NCI-H524 (cell line): Measurements from ENCODE around the gene GOLM1.
A peak's percentile ranks its signal among the peaks of the same experiment; 100 is the strongest.

Experiments used
- DNase-seq, 2 experiments: peaks; one replicate each; lab custom pipeline; 2025; lab: John Stamatoyannopoulos, UW

The GOLM1 gene

DNA sequence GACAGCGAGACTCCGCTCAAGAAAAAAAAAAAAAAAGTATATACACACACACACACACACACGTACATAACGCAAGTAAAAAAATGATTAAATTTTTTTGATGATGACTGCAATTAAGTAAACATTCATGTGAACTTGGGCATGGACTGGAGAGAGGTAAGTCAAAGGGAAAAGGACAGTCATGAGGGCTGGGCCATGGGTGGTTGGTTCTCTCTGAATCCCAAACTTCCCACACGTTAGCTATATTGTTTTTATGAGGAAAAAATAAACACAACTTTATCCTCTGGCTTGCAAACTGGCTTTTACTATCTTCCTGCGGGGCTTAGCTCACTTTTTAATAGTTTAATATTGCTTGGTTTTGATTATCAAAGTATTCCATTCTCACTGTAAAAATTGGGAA lies 53.7 kb downstream of the GOLM1 start:
- no peak for DNase-seq

DNA sequence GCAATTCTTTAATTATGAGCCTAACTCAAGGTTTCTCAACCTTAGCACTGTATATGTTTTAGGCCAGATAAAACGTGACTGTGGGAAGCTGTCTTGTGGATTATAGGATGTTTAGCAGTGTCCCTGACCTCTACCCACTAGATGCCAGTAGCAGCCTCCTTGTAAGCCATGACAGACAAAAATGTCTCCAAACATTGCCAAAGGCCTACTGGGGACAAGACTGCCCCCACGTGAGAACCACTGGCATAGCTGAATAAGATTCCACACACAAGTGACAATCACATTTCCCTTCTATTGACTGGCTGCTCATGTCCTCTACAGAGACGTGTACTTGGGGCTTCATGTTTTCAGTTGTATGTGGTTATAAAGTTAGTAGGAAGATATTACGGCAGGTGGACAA lies 55.4 kb downstream of the GOLM1 start:
- DNase-seq: peak in 1 of 2 experiments; percentile 18

- no peak for DNase-seq
These were observed 55.8 kb downstream of the GOLM1 start for GRCh38 chr9:86043586-86043985.

- DNase-seq: no peak
These were observed 57.0 kb downstream of the GOLM1 start for GRCh38 chr9:86042199-86042978.

DNA sequence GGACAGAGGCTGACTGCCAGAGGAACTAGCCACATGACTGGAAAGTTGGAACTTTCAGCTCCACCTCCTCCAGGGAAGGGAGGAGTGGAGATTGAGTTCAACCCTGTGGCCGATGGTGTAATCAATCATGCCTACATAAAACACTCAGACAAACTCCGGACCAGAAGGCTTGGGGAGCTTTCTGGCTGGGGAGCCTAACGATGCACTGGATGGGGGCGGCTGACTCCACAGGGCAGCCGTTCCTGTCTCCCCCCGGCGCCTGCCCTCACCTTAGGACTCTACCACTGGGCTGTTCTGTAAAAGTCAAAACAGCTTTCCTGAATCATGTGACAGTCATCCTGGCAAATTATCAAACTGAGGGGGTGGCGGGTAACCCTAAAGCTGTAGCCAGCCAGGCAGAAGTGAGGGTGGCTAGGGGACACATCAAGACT lies 58.0 kb downstream of the GOLM1 start:
- DNase-seq: no peak

- DNase-seq: no peak
These were observed 58.5 kb downstream of the GOLM1 start for GRCh38 chr9:86040861-86041155.

DNA sequence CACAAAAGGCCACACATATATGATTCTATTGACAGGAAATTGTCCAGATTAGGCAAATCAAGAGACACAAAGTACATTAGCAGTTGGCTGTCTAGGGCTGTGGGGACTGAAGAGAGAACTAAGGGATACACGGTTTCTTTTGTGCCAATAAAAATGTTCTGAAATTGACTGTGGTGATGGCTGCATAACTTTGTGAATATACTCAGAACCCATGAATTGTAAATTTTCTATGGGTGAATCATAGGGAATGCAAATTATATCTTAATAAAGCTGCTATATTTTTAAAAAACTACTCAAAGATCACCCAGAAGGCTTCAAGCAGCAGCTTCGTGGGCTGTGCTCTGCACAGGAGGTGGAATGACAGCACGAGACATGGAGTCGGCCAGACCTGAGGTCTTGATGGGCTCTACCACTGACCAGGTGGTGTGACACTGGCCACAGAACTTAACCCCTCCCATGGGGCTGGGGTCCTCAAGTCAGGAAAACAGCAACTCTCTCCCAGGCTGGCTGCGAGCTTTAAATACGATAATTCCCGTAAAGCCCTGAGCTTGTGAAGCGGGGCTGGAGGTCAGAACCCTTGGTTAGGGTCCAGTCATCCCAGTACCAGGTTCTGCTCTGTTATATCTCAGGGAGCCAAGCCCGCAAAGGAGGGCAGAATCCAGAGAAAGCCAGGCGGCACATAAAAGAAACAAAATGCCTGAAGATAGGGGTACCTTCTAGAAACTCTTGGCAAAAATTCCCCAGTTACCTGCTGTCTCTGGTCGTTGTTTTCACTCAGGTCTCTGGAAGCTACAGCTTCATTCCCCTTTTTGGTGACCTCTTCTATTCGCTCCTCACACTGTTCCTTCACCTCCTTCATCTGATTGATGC lies 59.1 kb downstream of the GOLM1 start:
- DNase-seq: no peak

- no peak for DNase-seq
These were observed 62.8 kb downstream of the GOLM1 start for GRCh38 chr9:86036555-86036954.

- DNase-seq: no peak
These were observed 63.4 kb downstream of the GOLM1 start for GRCh38 chr9:86035827-86036440.

DNA sequence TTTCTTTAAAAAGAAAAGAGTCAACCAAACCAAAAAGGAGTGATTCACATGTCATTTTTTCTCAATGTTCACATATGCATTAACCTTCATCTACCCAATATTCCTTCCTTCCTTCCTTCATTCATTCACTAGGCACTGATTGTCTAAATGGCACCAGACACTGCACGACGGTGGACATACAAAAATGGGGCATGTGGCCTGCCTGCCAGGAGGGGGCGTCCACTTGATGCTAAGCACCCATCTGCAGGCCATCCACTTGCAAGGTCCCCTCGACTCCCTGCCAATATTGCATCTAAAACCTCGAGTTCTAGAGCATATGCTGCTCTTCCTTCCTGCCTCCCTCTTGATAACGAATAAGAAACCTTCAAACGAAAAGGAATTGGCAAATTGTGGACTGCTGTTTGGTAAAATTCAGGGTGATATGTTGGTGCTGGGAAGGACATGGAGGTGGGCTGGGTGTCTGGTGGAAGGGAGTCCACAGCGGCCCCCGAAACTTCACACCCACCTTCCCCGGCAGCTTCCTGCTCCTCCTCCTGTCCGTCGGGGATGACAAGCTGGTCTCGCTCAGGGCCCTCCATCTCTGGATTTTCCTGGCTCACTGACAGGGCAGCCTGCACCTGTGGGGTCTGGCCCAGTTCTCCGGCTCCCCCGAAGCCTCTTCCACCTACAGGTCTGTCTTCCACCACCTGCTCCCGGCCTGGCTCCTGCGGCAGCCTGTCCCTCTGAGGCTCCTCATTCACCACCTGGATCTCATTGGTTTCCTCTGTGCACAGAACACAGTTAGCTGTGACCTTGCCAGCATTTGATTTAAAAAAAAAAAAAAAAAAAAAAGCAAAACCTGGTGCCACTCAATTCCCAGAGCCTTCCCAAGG lies 64.3 kb downstream of the GOLM1 start:
- DNase-seq: peak in 1 of 2 experiments; percentile 33

GRCh38 chr9:86027767-86028166 lies 71.6 kb downstream of the GOLM1 start:
- no peak for DNase-seq

GRCh38 chr9:86022687-86023266 lies 76.6 kb downstream of the GOLM1 start:
- DNase-seq: no peak

DNA sequence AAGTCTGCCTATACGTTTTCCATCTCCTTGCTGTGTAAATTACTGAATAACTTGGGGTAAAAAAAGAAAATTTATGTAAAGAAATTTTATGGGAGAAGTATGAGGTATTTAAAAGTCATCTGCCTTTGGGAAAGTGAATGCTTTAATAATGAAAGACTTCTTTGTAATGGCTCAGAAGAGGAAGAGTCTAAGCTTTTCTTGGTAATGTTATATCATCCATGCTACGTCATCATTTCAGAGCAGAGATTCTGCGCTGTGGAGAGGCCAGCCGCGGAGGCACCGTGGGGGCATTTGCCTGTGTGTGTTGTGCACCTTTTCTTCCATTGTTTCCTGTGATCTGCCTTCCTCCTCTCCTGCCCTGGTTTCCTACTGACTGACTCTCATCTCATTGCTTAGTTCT lies 78.2 kb downstream of the GOLM1 start:
- no peak for DNase-seq

- DNase-seq: no peak
These were observed 78.6 kb downstream of the GOLM1 start for GRCh38 chr9:86020731-86021130.

DNA sequence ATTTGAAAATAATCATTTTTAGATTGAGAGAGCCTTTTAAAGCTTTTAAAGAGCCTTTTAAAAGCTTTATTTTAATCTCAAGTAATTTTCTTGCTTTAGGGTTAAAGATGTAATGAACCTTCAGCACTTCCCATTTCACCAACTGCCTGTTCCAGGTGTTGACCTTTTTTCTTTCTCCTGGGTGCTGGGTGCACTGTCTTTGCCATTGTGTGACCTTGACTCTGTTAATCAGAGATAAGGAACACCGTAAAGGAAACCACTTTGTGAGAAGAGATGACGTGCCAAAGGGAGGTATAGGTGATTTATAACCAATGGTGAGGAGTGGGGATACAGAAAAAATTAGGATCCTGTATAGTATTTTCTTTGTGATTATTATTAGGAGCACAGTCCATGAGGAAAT lies 90.2 kb downstream of the GOLM1 start:
- DNase-seq: no peak

GRCh38 chr9:86005253-86005775 lies 94.0 kb downstream of the GOLM1 start:
- DNase-seq: no peak

GRCh38 chr9:85995599-85995998 lies 103.8 kb downstream of the GOLM1 start:
- no peak for DNase-seq

GRCh38 chr9:85995097-85995496 lies 104.3 kb downstream of the GOLM1 start:
- DNase-seq: no peak

DNA sequence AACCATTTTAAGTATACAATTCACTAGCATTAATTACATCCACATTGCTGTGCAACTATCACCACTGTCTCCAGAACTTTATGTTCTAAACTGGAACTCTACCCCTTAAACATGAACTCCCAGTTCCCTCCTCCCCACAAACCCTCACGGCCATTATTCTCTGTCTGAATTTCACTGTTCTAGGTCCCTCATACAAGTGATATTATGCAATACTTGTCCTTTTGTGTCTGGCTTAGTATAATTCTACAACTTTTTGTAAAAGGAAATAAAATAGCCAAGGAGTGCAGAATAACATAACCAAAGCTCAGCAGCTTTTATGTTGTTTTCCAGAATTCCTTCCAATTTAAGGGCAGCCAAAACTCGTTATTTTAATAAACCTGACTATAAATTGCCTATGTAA lies 105.2 kb downstream of the GOLM1 start:
- no peak for DNase-seq

- no peak for DNase-seq
These were observed 112.1 kb downstream of the GOLM1 start for GRCh38 chr9:85987236-85987635.

DNA sequence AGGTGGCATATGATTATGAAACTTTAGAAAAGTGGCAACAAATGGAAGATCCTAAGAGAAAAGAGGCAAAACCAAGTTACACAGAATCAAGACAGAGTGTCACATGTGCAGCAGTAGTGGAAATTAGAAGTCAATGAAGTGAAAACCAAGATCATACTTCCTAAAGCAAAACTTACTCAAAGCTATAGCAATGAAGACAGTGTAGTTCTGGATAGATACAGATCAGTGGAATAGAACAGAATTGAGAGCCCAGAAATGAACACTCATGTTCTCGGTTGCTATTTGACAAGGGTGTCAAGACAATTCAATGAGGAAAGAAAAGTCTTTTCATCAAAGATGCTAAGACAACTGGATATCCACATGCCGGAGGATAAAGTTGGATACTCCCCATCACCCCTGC lies 114.9 kb downstream of the GOLM1 start:
- no peak for DNase-seq
